ENCODE measurements around the gene SF3B2. TPM values are rescaled to one million over a fixed set of nuclear protein-coding genes. Genes with fewer than 3 reads are reported as not detected.
A peak's percentile ranks its signal among the peaks of the same experiment; 100 is the strongest.
"Not testable (repeated sequence)": the region's sequence is repeated elsewhere in the genome, so short reads cannot be mapped to it uniquely, and the experiment has no call there.

The SF3B2 gene
- total RNA-seq, 1 experiment from 2014 or later: 194 TPM

DNA sequence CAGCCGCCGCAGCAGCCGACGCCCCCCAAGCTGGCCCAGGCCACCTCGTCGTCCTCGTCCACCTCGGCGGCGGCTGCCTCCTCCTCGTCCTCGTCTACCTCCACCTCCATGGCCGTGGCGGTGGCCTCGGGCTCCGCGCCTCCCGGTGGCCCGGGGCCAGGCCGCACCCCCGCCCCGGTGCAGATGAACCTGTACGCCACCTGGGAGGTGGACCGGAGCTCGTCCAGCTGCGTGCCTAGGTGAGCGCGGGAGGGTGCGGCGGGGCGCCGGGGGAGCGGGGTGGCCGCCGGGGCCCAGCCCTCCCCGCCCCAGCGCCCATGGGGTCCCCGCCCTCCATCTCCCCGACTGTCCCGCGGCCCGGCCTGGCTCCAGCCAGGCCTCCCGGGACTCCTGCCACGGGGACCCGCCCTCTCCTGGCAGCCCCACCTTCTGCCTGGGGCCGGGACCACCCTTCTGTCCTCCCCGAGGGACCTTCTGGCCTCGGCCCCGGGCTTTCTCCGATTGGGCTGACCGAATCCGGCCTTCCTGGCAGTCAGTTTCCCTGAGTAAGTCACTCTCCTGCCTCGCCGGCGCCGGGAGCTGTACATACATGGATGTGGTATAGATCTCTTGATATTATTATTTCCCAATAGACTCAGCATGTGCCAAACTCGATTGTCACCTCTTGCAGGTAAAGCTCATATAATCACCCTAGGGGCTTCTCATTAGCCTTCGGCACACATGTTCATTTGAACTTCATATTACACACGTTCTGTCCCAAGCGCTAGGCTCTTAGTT lies 18.6 kb downstream of the SF3B2 start:
- DNase-seq: peak; percentile 88
- Histone ChIP-seq H3K27me3 (ENCODE audit: control insufficient read depth, insufficient read depth, low read length) (no peaks in the 10 kb centered on the region), H3K36me3 (replicated peaks; ENCODE audit: control insufficient read depth, insufficient read depth, low read length) (peaks cover 23% of the 10 kb centered on the region), H3K4me3 (ENCODE audit: insufficient read depth, low read depth, low read length) (peak overlapping the region; percentile 73)

DNA sequence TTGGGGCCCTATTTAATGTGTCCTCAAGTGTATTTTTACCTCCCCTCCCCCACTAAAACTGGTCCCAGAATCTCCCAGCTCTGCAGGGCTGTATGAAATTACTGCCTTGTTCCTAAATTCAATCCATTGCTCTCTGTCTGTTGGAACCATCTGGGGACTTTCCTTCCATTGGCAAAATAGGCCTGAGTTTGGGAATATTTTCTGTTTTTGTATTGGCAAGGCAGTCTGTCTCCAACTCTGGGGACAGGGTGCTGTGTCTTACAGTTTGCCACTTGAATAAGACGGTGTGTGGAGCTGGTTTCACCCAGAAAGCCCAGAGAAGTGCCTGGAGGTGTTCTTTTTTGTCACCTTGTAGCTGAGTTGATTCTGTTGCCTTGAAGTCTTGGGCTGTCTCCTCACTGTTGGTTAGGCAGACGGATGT lies 19.2 kb downstream of the SF3B2 start:
- H3K27me3 ChIP-seq (ENCODE audit: control insufficient read depth, insufficient read depth, low read length): no peaks in the 10 kb centered on the region
- peak overlapping the region; percentile 73 for H3K4me3 ChIP-seq (ENCODE audit: insufficient read depth, low read depth, low read length)
- DNase-seq: no peak
- H3K36me3 ChIP-seq (replicated peaks; ENCODE audit: control insufficient read depth, insufficient read depth, low read length): peaks cover 20% of the 10 kb centered on the region

- no peaks in the 10 kb centered on the region for H3K27me3 ChIP-seq (ENCODE audit: control insufficient read depth, insufficient read depth, low read length)
- H3K36me3 ChIP-seq (replicated peaks; ENCODE audit: control insufficient read depth, insufficient read depth, low read length): peaks cover 14% of the 10 kb centered on the region
- no peak for DNase-seq
- H3K4me3 ChIP-seq (ENCODE audit: insufficient read depth, low read depth, low read length): no peak overlapping the region
Measured at GRCh38 chr11:66072081-66072480, 19.9 kb downstream of the SF3B2 start.

DNA sequence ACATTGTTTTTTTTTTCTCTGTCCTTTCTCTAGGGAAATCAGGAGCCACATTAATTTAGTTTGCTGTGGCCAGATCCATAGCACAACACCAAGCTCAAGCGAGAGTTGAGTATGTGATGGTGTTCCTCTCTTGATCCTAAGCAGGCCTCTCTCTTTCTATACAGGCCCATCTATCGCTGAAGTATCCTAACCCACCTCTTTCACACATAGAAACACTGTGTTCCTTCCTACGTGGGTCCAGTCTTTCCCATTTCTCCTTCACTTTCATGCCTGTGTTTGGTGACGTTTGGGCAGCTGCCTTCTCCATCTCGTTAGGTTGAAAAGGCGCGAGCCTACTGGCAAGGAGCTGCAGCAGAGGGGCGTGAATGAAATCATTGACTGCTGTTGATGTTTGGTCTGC lies 20.4 kb downstream of the SF3B2 start:
- Histone ChIP-seq H3K4me3 (ENCODE audit: insufficient read depth, low read depth, low read length) (no peak overlapping the region), H3K36me3 (replicated peaks; ENCODE audit: control insufficient read depth, insufficient read depth, low read length) (peaks cover 9% of the 10 kb centered on the region), H3K27me3 (ENCODE audit: control insufficient read depth, insufficient read depth, low read length) (no peaks in the 10 kb centered on the region)
- no peak for DNase-seq

DNA sequence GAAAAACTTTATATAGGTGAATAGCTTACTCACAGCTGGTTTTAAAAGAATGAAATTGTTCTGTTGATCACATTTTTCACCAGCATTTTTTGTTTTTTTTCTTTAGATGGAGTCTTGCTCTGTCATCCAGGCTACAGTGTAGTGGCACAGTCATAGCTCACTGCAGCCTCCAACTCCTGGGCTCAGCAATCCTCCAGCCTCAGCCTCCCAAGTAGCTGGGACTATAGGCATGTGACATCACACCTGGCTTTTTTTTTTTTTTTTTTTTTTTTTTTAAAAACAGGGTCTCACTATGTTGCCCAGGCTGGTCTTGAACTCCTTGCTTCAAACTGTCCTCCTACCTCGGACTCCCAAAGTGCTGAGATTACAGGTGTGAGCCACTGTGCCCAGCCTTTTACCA lies 21.5 kb downstream of the SF3B2 start:
- no peak for DNase-seq
- Histone ChIP-seq H3K36me3 (replicated peaks; ENCODE audit: control insufficient read depth, insufficient read depth, low read length) (peaks cover 3% of the 10 kb centered on the region), H3K27me3 (ENCODE audit: control insufficient read depth, insufficient read depth, low read length) (no peaks in the 10 kb centered on the region), H3K4me3 (ENCODE audit: insufficient read depth, low read depth, low read length) (no peak overlapping the region)

DNA sequence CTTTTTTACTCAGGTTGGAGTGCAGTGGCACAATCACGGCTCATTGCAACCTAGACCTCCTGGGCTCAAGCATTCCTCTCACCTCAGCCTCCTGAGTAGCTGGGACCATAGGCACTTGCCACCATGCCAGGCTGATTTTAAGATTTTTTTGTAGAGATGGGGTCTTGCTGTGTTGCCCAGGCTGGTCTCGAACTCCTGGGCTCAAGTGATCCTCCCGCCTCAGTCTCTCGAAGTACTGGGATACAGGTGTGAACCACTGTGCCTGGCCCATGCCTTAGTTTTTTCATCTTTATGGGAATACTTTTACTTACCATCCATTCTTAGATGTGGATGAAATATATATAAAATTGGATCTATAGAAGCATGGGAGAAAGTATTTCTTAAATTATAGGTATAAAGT lies 23.1 kb downstream of the SF3B2 start:
- no peaks in the 10 kb centered on the region for H3K27me3 ChIP-seq (ENCODE audit: control insufficient read depth, insufficient read depth, low read length)
- no peak overlapping the region for H3K4me3 ChIP-seq (ENCODE audit: insufficient read depth, low read depth, low read length)
- H3K36me3 ChIP-seq (replicated peaks; ENCODE audit: control insufficient read depth, insufficient read depth, low read length): peaks cover 1% of the 10 kb centered on the region; the same call in 1 of the 2 replicates
- no peak for DNase-seq

DNA sequence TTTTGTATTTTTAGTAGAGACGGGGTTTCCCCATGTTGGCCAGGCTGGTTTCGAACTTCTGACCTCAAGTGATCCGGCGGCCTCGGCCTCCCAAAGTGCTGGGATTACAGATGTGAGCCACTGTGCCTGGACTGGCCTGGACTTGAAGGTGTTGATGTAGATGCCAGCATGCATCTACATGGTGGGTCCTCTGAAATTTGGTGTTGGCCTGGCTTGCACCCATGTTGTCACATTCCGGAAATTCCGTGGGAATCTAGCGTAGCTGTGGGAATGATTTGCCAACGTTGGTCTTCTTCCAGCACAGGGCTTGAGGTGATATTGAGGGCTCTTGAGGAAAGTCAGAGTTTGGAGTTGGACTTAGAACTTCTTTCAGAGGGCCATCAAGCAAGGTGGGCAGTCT lies 24.4 kb downstream of the SF3B2 start:
- Histone ChIP-seq H3K4me3 (ENCODE audit: insufficient read depth, low read depth, low read length) (no peak overlapping the region), H3K36me3 (replicated peaks; ENCODE audit: control insufficient read depth, insufficient read depth, low read length) (peaks cover 1% of the 10 kb centered on the region; the same call in 1 of the 2 replicates), H3K27me3 (ENCODE audit: control insufficient read depth, insufficient read depth, low read length) (no peaks in the 10 kb centered on the region)
- no peak for DNase-seq

GRCh38 chr11:66077927-66078326 lies 25.8 kb downstream of the SF3B2 start:
- no peak for DNase-seq
- no peaks in the 10 kb centered on the region for H3K36me3 ChIP-seq (replicated peaks; ENCODE audit: control insufficient read depth, insufficient read depth, low read length)
- no peaks in the 10 kb centered on the region for H3K27me3 ChIP-seq (ENCODE audit: control insufficient read depth, insufficient read depth, low read length)
- H3K4me3 ChIP-seq (ENCODE audit: insufficient read depth, low read depth, low read length): no peak overlapping the region

DNA sequence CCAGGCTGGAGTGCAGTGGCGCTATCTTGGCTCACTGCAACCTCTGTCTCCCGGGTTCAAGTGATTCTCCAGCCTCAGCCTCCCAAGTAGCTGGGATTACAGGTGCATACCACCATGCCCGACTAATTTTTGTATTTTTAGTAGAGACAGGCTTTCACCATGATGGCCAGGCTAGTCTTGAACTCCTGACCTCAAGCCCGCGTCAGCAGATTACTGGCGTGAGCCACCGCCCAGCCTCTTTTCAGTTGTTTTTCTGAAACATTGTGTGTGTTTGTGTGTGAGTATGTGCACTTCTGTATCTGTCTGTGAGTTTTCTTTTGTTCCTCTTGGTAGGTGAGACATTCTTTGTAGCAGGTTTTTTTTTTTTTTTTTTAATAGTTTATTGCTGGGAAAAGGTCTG lies 26.8 kb downstream of the SF3B2 start:
- H3K4me3 ChIP-seq (ENCODE audit: insufficient read depth, low read depth, low read length); H3K36me3 ChIP-seq (replicated peaks; ENCODE audit: control insufficient read depth, insufficient read depth, low read length); DNase-seq; H3K27me3 ChIP-seq (ENCODE audit: control insufficient read depth, insufficient read depth, low read length): not testable (repeated sequence)

DNA sequence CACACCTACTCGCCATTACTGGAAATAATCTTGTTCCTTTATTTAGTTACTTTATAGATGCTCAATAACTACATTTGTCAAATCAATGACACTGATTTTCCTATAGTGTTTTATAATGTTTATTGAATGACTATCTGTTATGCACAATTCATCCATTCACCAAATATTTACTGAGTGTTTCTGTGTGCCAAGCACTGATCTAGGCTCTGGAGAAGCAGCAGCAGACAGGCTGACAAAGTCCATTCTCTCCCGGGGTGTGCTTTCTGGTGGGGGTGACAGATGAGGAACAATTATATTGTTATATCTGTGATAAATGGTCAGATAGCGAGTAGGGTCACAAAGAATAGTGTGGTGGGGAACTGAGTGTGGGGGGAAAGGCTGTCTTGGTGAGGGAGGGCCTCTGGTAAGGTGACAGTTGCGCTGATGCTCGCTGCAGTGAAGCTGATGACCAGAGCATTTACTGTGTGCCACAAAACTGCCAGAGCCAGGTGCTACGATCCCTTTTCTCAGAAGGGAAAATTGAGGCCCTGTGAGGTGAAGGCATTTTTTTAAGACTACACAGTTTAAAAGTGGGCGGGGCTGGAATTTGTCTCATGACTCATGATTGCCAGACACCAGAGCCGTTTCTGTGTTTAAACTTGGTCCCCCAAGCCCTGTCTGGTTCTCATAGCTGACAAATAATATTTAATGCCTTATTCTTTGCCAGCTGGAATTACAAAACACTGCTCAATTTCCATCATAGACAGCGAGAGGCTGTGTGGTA lies 28.1 kb downstream of the SF3B2 start:
- DNase-seq: no peak
- H3K4me3 ChIP-seq (ENCODE audit: insufficient read depth, low read depth, low read length): no peak overlapping the region
- no peaks in the 10 kb centered on the region for H3K27me3 ChIP-seq (ENCODE audit: control insufficient read depth, insufficient read depth, low read length)
- H3K36me3 ChIP-seq (replicated peaks; ENCODE audit: control insufficient read depth, insufficient read depth, low read length): no peaks in the 10 kb centered on the region

GRCh38 chr11:66081505-66081904 lies 29.3 kb downstream of the SF3B2 start:
- Histone ChIP-seq H3K36me3 (replicated peaks; ENCODE audit: control insufficient read depth, insufficient read depth, low read length) (no peaks in the 10 kb centered on the region), H3K4me3 (ENCODE audit: insufficient read depth, low read depth, low read length) (no peak overlapping the region), H3K27me3 (ENCODE audit: control insufficient read depth, insufficient read depth, low read length) (no peaks in the 10 kb centered on the region)
- DNase-seq: no peak

- H3K36me3 ChIP-seq (replicated peaks; ENCODE audit: control insufficient read depth, insufficient read depth, low read length): no peaks in the 10 kb centered on the region
- no peak overlapping the region for H3K4me3 ChIP-seq (ENCODE audit: insufficient read depth, low read depth, low read length)
- no peak for DNase-seq
- H3K27me3 ChIP-seq (ENCODE audit: control insufficient read depth, insufficient read depth, low read length): no peaks in the 10 kb centered on the region
Measured at GRCh38 chr11:66082946-66083698, 31.0 kb downstream of the SF3B2 start.

DNA sequence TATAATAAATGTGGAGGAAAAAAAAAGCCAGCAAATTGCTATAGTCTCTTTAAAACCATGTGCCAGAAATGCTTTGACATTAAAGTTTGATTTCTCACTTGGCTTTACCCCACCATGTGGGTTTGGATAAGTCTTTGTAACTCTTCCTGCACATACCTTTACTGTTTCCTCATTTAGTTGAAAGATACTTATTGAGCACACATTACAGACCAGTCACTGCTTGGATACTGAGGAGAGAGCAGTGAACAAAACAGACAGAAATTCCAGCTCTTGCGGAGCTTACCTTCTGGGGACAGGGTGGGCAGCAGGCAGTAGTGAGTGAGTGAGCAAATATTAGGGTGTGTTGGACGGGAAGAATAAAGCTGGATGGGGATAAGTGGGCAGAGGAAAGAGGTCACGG lies 31.6 kb downstream of the SF3B2 start:
- DNase-seq: no peak
- no peaks in the 10 kb centered on the region for H3K27me3 ChIP-seq (ENCODE audit: control insufficient read depth, insufficient read depth, low read length)
- H3K36me3 ChIP-seq (replicated peaks; ENCODE audit: control insufficient read depth, insufficient read depth, low read length): no peaks in the 10 kb centered on the region
- no peak overlapping the region for H3K4me3 ChIP-seq (ENCODE audit: insufficient read depth, low read depth, low read length)

GRCh38 chr11:66084821-66085475 lies 32.8 kb downstream of the SF3B2 start:
- H3K4me3 ChIP-seq (ENCODE audit: insufficient read depth, low read depth, low read length): no peak overlapping the region
- no peaks in the 10 kb centered on the region for H3K27me3 ChIP-seq (ENCODE audit: control insufficient read depth, insufficient read depth, low read length)
- no peak for DNase-seq
- H3K36me3 ChIP-seq (replicated peaks; ENCODE audit: control insufficient read depth, insufficient read depth, low read length): no peaks in the 10 kb centered on the region

Data from H7 (cell line).